ENCODE data around the gene FGGY.

- TF ChIP-seq EZH2 (IDR thresholded peaks at IDR 0.05; ENCODE audit: low read depth) (no peak), CTCF (conservative IDR thresholded peaks at IDR 0.05) (no peak)
Observed at GRCh38 chr1:59730302-59730701, 433.4 kb downstream of the FGGY start.
